HG03135 (cell line): Measurements from ENCODE around the gene GPR183.

Experiments used
- ATAC-seq: cut with Tn5 transposase; IDR thresholded peaks from one replicate; pipeline ENCODE4 v1.9.1; 2021; ENCODE audit warnings: mild to moderate bottlenecking, moderate library complexity; ENCODE audit not compliant: unreplicated experiment

GPR183 gene

DNA sequence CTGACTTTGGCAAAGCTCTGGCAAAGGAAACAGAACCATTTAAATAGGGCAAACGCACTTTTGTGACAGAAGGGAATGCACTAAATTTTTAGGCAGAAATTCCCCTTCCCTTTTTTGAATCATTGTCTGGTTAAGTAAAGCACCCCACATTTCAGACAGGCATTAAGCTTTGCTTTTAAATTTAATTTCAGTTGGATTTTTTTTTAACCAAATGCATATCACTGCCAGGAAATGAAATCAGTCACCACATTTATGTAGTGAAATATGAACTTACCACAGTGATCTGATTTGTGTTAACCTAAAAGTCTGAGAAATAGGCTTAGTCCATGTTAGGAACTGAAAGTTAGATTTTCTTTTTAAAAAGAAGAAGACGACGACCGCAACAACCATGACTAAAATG, 10.8 kb downstream of the GPR183 start:
- ATAC-seq: peak; percentile 60

DNA sequence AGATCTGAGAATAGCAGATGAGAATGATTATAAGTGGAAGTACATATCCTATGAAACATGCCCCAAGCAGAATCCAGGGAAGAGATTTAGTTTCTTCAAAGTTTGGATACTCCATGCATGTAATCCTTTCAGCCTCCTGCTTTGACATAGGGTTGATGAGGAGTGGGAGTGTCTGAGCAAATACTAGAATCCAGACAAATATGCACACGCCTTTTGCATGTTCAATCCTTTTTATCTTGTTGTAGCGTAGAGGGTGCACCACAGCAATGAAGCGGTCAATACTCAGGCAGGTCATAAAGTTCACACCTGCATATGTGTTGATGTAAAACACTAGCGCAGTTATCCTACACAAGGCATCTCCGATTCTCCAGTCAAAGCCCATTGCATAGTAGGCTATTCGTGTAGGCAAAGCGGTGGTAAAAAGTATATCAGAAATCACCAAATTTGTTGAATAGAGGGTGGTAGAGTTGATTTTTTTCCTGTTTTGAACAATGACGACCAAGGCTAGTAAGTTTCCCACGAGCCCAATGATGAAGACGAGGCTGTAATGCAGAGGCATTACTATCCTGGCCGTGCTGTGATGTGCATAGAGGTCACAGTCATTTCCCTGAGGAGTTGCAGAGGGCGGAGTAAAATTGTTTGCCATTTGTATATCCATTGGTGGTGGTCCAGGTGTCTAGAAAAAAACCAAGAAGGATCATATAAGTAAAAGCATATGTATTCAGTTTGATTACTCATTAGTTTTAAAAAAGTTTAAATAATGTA, 11.5 kb downstream of the GPR183 start:
- no peak for ATAC-seq

DNA sequence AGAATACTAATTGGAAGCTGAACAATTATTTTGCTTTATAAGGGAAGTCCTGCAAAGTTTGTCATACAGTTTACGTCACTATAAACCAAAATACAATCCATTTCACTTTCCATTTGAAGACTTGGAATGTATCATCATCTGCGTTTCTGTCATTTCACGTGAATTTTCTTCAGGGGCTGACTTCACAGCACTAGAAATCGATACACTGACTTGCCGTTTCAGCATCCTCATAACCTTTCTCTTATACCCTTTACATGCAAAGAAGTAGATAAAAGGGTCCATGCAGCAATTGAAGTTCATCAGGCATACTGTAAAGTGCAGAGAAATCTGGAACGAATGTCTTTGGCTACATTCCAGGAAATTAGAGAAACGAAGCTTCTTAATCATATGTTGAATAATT, 12.2 kb downstream of the GPR183 start:
- ATAC-seq: no peak

DNA sequence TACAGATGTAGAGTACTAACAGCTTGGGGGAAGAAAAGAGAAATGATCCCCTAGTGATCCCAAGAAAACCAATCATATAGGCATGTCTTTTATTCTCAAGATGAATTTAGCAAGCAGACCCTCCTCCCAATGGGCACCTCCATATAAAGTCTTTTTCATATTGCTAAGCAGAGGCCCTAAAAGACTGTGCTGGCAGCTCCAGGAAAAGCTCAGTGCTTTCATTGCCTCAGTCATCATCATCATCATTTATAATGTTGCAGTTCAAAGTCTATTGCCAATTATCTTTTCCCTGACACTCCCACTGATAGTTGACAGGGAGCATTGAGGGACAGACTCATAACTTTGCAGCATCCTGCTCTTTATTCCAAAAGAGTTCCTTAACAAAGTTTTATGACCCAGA, 13.0 kb downstream of the GPR183 start:
- ATAC-seq: no peak

DNA sequence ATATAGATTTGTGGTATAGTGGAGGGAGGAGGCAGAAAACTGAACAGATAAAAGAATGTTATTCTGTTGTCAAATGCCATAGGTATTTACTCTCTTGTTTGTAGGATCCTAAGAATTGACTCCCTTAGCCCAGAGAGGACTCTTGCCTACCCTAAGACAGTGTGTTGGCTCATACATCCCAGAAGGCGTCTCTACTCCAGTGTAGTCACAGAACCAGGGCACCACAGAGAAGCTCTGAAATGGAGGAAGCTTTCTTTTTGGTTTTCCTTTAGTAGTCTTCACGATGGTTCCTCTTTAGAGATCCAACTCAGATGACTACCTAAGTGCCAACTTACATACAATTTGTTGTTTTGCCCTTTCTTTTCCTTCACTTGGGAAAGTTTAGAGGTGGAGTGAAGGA, 14.0 kb downstream of the GPR183 start:
- ATAC-seq: no peak

DNA sequence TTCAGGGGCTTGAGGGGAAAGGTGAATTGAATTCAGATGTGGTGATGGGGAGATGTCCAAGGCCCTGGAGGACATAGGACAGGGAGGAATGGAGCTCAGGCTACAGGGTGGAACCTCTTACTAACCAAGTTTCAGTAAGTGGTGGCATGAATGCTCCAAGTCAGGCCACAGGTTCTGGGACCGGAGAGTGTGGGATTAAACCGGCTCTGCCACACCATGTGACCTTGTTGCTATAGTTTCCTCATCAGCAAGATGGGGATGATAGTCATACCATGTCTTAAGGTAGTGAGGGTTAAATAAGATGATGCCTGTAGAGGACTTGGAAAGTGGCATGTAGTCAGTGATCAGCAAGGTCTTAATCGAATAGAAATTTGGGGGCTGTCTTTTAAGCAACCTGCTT, 16.3 kb downstream of the GPR183 start:
- ATAC-seq: no peak

DNA sequence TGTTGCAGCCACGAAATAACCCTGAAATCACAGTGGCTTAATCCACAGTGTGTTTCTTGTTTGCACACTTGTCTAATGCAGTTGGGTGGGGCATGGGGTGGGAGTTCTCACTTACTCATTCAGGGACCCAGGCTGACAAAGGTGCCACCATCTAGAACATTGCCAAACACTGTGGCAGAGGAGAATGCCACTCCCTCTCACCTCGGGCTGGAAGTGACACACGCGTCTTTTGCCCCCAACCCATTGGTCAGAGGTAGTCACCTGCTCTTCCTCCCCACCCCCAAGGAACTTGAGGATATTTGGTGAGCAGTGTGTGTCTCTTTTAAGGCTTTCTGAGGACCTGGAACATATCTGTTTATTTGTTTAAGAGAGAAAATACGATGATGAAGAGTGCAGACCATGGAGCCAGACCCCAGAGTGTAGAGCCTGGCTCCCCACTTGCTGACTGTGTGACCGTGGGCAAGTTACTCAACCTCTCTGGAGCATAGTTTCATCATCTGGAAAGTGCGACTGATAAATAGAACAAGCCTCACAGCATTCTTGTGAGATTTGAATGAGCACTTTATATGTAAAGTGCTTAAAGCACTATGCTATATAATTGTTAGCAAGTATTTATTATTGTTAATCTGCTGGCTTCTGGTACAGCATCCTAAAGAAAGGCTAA, 17.4 kb downstream of the GPR183 start:
- ATAC-seq: no peak

DNA sequence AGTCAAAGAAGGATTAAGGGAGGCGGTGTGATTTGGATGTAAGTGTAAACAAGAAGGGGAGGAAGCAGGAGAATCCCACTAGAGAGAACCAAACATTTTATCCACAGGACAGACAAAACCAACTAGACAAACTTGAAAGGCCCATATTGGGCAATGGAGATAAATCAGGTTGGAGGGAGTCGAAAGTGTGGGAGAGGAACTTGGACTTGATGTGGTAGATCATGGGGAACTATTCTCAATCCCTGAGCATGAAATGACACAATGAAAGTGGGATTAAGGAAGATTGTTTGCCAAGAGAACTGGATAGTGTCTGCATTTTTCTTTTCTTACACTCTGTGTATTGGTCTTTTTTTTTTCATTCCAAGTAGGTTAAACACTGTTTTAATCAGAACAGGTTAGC, 17.9 kb downstream of the GPR183 start:
- no peak for ATAC-seq

DNA sequence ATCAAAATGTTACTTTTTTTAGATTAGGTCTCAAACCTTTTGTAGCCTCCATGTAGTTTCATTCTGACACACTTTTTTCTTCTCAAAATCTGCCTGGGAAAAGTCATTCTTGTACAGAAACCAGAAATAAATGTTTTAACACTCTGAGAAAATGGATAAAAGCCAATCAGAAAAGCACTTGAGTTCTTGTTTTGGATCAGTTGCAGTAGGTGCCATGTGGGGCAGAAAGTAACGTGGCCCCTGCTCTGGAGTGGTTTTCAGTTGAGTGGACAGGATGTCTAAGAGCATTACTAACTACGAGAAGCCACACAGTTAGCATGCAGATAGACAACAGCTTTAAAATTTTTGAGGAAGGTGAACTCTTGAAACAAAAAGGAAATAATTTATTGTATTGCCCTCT, 19.1 kb downstream of the GPR183 start:
- ATAC-seq: peak; percentile 85

DNA sequence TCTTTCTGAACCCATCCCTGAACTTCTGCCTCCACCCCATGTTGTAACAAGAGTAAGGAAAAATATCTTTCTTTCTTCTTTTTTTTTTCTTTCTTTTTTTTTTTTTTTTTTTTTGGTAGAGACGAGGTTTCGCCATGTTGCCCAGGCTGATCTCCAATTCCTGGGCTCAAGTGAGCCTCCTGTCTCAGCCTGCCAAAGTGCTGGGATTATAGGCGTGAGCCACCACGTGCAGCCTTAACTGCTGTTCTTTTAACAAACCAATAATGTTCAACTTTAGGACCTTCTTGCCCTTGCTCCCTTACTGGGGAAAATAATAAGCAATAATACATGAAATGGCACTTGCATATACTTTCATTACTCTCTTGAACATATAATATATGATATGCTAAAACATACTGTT, 19.6 kb downstream of the GPR183 start:
- peak; percentile 4 for ATAC-seq

DNA sequence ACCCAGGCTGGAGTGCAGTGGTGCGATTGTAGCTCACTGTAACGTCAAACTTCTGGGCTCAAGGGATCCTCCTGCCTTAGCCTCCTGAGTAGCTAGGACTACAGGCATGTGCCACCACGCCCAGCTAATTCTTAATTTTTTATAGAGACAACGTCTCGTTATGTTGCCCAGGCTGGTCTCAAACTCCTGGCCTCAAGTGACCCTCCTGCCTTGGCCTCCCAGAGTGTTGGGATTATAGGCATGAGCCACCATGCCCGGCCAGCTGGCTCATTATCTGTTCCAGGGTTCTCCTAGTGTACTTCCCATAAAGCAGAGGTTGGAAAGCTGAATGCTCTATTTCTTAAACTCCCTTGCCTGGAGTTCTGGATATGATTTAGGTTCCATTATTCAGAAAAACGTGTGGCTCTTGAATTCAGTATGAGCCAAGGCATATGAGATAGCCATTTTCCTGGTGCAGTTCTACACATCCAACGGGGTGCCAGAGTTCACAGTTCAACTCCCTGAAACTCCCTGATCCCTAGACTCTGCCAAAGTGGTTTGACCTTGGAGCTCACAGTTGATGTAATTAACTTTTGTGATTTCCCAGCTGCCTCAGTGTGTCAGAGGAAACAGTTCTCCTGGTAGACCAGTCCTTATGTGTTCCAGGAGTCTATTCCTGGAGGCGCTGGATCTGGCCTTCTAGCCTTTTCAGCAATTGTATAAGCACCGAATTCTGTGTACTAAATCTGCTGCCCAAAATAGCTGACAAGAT, 21.6 kb downstream of the GPR183 start:
- no peak for ATAC-seq

DNA sequence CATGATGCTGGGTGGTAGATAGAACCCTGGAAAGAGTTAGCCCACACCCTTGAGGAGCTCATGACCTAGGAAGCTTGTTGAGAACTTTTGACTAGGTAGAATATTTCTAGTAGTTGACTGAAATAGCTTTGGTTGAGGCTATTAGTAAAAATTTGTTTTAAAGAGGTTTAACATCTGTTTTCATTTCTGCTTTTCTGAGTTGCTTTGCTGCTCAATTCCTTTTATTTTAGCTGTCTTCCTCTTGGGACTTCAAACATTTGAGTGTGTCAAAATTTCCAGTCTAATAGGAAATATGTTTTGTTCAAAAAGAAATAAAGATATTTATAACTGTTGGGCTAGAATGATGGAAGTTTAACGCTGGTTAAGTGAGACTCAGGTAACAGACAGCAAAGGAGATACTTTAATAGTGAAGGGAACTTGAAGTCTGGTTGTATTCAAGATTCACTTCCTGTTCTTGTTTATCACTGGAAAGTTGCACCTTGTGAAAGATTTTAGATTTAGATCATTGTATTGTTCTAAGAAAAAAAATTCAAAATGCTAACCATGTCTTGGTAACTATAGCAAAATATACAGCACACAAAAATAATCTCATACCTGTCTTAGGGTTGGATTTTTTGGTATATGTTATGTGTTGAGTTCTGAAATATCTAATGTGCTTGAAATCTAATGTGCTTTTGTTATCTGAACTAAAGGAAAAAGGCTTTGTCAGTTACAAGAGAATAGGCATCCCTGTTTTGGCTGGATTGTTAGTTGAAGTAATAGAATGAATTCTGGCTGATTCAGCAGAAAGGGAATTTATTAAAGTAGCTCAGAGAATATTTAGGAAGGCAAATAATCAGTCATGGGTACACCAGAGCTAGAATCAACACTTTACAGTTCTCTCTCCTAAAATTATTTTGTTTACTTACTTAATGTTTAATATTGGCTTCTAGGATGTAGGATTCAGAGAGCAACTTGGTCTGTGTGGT, 24.7 kb downstream of the GPR183 start:
- peak; percentile 60 for ATAC-seq

DNA sequence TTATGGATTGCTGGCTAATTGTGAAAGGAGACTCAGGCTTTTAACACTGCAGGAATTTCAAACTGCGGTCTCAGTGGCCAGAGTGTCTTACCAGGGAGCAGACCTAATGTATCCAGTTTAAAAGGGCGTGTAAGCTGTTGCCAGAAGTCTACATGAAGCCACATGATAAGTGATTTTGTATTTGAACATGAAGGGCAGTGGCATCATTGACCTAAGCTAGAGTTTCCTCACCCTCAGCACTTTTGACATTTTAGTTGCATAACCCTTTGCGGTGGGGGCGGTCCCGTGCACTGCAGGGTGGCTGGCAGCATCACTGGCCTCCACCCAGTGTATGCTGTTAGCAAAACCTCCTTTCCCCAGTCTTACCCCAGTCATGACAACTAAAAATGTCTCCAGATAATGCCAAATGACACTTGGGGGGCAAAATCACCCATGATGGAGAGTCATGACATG, 25.4 kb downstream of the GPR183 start:
- ATAC-seq: peak; percentile 58

DNA sequence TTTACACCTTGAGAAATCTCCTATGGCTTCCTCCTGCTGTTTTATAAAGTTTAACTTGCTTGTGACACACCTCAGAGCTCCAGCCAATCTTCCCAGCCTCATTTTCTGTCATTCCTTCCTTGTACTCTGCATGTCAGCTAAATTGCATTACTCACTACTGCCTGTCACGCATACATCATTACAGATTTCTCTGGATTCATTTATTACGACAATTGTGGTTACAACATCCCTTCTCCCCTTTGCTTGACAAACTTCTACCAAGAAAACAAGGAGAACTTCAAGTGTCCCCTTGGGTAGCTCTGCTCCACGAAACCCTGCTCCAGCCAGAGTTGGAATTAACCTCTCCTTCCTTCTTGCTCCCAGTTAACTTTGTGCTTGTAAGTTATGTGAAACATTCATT, 27.0 kb downstream of the GPR183 start:
- ATAC-seq: no peak

DNA sequence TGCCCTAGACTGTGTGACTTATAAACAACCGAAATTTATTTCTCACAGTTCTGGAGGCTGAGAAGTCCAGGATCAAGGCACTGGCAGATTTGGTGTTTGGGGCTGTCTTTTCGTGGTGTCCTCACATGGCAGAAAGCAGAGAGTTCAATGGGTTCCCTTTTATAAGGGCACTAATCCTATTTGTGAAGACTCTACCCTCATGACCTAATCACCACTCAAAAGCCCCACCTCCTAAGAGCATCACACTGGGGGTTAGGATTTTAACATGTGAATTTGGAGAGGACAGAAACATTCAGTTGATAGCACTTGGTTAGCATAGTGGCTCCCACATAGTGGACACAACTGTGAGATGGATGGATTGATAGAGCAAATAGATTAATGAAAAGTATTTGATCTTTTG, 27.6 kb downstream of the GPR183 start:
- ATAC-seq: no peak

DNA sequence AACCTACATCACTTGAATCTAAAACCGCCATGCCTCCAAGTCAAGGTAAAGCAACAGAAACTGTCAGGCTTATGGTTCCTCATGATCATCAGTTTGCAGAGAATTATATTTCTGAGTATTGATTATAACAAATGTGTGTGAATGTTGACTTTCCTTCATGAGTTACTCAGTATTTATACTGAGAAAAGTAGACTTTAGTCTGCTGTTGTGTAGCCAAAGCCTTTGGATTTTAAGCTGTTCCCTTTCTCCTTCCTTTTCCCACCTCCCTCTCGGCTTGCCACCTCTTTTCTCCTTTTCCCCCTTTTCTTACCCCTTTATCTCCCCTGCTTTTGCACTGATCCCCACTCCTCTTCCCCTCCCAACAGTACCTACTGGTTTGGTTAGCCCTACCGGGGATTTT, 28.4 kb downstream of the GPR183 start:
- ATAC-seq: no peak

DNA sequence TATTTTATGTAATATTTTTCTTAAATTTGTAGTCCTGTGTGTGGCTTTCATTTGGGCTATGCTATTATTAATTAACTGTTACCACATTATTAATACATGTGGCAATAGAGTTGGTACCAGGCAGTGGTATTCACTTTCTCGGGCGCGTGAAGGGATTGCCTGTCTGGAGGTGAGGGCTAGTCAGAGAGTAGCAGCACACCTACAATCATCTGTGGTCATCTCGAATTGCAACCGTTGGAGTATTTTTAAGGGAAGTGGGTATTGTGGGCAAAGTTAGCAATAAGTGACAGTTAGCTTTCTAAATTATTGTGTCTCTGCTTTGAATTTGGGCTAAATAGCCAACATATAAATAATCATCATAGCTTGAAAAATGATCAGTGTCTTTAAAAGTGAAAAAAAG, 29.0 kb downstream of the GPR183 start:
- ATAC-seq: no peak

DNA sequence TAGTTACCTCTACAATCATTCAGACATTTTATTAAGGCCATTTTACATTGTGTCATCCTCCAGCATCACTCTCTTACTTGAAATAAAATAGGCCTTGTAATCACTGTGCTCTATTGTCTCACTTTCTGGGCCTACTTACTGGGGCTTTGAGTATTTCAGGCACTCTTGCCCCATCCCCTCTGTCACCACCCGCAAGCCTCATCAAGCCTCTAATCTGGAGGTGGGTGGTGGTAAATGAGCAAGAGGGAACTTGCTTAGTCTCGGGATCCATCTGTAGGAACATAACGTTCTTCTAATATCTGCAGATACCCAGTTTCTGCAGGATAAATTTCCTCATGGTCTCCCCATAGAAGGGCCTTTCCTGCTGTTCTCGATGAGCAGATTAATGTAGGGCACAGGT, 29.6 kb downstream of the GPR183 start:
- ATAC-seq: no peak

DNA sequence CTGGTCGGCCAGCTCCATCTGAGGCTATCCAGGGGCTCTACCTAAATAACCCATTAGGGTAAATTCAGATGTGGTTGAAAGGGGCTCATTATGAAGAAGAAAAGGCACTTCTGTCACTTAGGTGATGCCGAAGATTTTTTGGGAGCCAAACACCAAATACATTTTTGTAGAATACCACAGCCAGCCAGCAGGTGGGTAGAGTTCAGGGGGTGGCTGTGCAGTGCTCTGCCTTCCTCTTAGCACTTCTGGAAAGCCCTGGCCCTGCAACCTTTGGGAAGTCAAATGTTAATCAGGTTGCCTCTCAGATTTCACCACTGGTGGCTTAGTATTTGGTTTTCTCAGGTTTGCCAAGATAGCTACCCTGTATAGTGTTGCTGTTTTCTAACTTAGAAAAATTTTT, 30.5 kb downstream of the GPR183 start:
- ATAC-seq: no peak

DNA sequence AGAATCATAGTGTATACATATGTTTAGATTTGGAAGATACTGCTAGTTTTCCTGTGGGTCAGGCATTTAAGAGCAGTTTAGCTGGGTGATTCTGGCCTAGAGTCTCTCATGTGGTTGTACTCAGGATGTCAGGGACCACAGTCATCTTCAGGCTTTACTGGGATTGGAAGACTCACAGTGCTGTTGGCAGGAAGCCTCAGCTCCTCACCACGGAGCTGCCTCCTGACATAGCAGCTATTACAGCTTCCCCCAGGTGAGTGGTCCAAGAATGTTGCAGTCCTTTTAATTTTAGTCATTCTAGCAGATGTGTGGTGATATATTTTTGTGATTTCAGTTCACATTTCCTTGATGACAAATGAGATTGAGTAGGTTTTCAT, 32.1 kb downstream of the GPR183 start:
- no peak for ATAC-seq

DNA sequence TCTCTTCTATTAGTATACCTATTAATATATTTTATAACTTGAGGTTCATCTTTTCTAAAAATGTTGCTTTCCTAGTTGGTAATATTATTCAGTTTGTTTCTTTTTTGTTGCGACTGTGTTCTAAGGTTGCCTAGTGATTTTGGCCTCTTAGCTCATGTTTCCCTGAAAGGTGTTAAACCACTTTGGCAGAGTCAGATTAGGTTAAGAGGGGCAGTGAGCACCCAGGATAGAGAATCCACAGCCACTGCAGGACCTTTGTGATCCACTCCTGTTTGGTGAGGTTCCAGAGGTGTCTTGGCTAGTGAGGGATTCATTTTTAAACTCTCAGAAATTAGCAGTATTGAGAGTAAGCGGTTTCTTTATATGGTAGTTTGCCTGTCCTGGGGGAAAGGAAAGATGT, 34.1 kb downstream of the GPR183 start:
- no peak for ATAC-seq
